HG03025 (cell line): ENCODE measurements around the gene UBTD2.
A peak's percentile ranks its signal among the peaks of the same experiment; 100 is the strongest.
"Not testable (repeated sequence)": the region's sequence is repeated elsewhere in the genome, so short reads cannot be mapped to it uniquely, and the experiment has no call there.

Source experiments
- ATAC-seq: cut with Tn5 transposase; IDR thresholded peaks from one replicate; pipeline ENCODE4 v1.9.1; 2021; ENCODE audit warnings: mild to moderate bottlenecking, moderate library complexity; ENCODE audit not compliant: unreplicated experiment, low FRiP score

UBTD2 gene

GRCh38 chr5:172252501-172252900 lies 31.1 kb downstream of the UBTD2 start:
- no peak for ATAC-seq

- ATAC-seq = no peak
Observed at GRCh38 chr5:172251419-172251818, 32.1 kb downstream of the UBTD2 start.

DNA sequence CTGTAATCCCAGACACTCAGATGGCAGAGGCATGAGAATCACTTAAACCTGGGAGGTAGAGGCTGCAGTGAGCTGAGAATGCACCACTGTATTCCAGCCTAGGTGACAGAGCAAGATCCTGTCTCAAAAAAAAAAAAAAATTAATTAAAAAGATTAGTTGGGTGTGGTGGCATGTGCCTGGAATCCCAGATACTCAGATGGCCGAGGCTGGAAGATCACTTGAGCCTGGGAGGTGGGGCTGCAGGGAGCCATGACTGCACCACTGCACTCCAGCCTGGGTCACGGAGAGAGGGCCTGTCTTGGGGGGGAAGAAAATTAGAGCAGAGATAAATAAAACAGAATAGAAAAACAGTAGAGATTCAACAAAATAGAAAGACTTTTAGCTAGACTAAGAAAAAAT lies 34.9 kb downstream of the UBTD2 start:
- no peak for ATAC-seq

DNA sequence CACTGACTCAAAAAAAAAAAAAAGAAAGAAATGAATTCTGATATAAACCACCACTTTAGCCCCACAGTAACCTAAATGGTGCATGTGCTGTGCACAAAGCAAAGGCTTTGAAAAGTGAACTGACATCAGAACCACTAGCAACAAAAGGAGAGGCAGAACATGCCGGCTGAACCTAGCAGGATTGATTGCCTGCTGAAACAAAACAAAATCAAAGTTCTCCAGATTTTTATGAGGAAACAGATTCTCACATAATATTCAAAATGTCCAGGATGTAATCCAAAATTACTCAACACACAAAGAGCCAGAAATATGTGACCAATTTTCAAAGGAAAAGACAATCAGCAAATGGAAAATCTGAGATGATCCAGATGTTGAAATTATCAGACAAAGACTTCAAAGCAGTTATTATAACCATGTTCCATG lies 37.9 kb downstream of the UBTD2 start:
- no peak for ATAC-seq

- no peak for ATAC-seq
Observed at GRCh38 chr5:172245046-172245445, 38.5 kb downstream of the UBTD2 start.

- no peak for ATAC-seq
Observed at GRCh38 chr5:172243302-172243701, 40.3 kb downstream of the UBTD2 start.

- ATAC-seq = no peak
Observed at GRCh38 chr5:172238334-172238733, 45.2 kb downstream of the UBTD2 start.

DNA sequence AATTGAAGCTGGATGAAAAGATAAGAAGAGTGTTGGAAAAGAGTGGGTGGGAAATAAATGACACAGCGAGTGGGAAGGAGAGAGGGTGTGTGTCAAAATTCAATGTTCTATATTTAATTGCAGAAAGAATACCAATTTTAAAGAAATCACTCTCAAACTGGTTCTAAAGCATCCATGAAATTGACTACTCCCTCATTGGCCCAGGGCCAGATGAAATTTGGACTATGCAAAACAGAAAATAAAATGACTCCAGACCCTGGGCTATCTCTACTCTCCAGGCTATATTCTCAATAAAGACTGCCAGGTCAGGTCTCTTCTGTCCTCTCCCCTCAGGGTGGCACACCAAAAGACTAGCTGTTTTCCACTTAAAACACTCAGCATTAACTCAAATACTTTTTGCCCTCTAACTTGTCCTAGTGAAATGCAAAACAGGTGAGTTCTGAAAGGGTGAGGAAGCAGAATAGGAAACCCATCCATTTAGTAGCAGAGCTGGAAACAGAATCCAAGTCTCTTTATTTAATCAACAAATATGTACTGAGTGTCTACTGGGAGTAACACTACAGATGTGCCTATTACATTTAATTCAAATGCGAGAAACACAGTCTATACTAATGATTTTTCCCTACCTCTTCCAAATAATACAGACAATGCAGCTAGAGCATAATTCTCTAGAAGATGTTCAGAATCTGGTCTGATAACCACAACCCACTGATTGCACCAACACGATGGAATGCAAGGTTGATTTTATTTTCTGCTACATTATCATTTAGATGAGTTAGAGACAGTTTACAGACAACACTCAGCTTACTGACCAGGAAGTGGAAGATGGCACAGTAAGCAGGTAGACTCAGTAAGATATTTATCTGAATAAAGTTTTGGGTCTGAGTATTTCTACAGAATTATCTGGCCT lies 47.5 kb downstream of the UBTD2 start:
- ATAC-seq = no peak

- peak; percentile 60 for ATAC-seq
Observed at GRCh38 chr5:172235132-172235780, 48.3 kb downstream of the UBTD2 start.

DNA sequence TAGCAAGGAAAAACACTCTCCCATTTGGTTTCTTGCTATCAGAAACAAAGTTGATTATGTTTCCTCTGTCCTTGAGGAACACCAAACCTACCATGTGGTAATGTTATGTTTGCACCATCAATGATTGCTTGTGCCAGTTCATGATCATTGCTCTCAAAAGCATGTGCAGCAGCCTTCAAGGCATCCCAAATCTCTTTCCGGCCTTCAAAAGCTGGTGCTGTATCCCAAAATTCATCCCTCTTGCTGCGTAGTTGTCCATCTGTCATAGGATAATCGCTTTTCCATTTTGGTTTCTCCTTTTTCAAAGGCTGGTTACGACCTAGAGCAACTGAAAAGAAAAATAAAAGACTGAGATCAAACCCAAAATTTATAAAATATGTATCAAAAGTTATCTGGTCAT lies 49.5 kb downstream of the UBTD2 start:
- no peak for ATAC-seq

GRCh38 chr5:172229904-172230303 lies 53.7 kb downstream of the UBTD2 start:
- ATAC-seq = no peak

- ATAC-seq = no peak
Observed at GRCh38 chr5:172224996-172225395, 58.6 kb downstream of the UBTD2 start.

DNA sequence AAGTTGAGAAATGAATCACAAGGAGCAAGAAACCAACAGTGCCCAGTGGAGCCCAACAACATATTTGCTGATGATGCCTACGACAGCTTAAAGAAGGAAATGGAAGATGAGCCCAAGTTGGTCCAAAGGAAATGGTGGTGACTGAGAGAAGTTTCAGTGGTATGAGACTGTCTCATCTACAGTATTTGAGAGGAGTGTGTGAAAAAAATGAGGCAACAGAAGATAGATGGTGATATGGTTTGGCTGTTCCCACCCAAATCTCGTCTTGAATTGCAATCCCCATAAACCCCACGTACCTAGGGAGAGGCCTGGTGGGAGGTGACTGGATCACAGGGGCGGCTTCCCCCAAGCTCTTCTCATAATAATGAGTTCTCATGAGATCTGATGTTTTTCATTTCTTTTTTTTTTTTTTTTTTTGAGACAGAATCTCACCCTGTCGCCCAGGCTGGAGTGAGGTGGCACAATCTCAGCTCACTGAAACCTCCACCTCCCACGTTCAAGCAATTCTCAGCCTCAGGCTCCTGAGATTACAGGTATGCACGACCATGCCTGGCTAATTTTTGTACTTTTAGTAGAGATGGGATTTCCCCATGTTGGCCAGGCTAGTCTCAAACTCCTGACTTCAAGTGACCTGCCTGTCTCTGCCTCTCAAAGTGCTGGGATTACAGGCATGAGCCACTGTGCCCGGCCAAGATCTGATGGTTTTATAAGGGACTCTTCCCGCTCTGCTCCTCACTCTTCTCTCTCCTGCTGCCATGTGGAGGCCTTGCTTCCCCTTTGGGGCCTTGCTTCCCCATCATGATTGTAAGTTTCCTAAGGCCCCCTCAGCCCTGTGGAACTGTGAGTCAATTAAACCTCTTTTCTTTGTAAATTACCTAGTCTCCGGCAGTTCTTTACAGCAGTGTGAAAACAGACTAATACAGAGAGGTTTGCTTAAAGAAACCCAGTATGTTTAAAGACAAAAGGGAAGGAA lies 59.4 kb downstream of the UBTD2 start:
- ATAC-seq = peak; percentile 72

DNA sequence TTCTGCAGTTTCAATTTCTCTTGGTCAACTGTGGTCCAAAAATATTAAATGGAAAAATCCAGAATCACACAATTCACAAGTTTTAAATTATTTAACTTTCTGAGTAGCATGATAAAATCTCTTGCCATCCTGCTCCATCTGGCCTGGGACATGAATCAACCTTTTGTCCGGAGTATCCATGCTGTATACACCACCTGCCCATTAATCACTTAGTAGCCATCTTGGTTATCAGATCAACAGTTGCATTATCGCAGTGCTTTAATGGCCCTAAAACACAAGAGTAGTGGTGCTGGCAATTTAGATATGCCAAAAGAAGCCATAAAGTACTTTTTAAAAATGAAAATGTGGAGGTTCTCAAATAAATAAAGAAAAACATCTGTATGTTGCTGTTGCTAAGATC lies 64.3 kb downstream of the UBTD2 start:
- ATAC-seq = no peak

- no peak for ATAC-seq
Observed at GRCh38 chr5:172216345-172216744, 67.2 kb downstream of the UBTD2 start.

DNA sequence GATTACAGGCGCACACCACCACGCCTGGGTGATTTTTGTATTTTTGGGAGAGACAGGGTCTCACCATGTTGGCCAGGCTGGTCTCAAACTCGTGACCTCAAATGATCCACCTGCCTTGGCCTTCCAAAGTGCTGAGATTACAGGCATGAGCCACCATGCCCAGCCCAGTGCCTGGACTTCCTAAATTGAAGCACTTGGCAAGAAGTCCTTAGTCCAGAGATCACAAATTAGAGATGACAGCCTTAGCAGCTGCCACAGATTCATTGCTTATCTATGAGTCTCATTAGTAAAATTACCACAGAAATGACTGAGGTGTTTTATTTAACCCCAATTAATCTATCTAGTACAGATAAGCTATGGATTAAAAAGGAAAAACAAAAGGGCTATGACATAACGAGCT lies 70.4 kb downstream of the UBTD2 start:
- no peak for ATAC-seq

- ATAC-seq = no peak
Observed at GRCh38 chr5:172211676-172212075, 71.9 kb downstream of the UBTD2 start.

GRCh38 chr5:172209714-172210113 lies 73.8 kb downstream of the UBTD2 start:
- no peak for ATAC-seq

GRCh38 chr5:172207511-172207910 lies 76.1 kb downstream of the UBTD2 start:
- ATAC-seq = no peak

DNA sequence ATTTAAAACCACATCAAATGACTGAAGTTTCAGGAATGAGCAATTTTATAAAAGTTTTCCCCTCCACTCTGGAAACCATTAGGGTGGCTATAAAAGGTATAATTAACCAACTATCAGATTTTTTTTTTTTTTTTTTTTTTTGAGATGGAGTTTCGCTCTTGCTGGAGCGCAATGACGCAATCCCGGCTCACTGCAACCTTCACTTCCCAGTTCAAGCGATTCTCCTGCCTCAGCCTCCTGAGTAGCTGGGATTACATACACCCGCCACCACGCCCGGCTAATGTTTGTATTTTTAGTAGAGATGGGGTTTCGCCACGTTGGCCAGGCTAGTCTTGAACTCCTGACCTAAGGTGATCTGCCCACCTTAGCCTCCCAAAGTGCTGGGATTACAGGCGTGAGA lies 77.6 kb downstream of the UBTD2 start:
- not testable (repeated sequence) for ATAC-seq

- no peak for ATAC-seq
Observed at GRCh38 chr5:172200476-172200875, 83.1 kb downstream of the UBTD2 start.
